AG09309 (cell line): ENCODE data around the gene OR11H7.

ENCODE experiments used
- DNase-seq: peaks from one replicate; pipeline ENCODE4 v3.0.0-alpha.2; 2010; ENCODE audit warnings: low read depth
- H3K4me3 ChIP-seq: 2 replicates; pipeline ENCODE4 v1.5.1; 2011; ENCODE audit warnings: mild to moderate bottlenecking, low read depth, low read length, moderate library complexity; ENCODE audit not compliant: control insufficient read depth
- CTCF ChIP-seq: IDR thresholded peaks from 2 replicates; pipeline ENCODE4 v1.5.1; 2011; ENCODE audit warnings: mild to moderate bottlenecking, low read depth, low read length, inconsistent platforms; ENCODE audit not compliant: insufficient read depth, control insufficient read depth; ENCODE audit errors: missing control alignments

The OR11H7 gene

GRCh38 chr14:20228681-20229080, at the start of gene OR11H7:
TSS of gene OR11H7 (plus strand) at chr14:20228981.
- TF ChIP-seq CTCF = no peak
- no peak for DNase-seq
- no peak within 1 kb of the TSS for H3K4me3 ChIP-seq

GRCh38 chr14:20179218-20179617, 49.6 kb upstream of the OR11H7 start:
- TF ChIP-seq CTCF = no peak

GRCh38 chr14:20179880-20180279, 48.9 kb upstream of the OR11H7 start:
- TF ChIP-seq CTCF = no peak
- DNase-seq = no peak
- no peak overlapping the region for H3K4me3 ChIP-seq

More at GRCh38 chr14:20179218-20179617, 49.6 kb upstream of the OR11H7 start:
- DNase-seq = no peak
- no peak overlapping the region for H3K4me3 ChIP-seq

GRCh38 chr14:20180486-20180885, 48.3 kb upstream of the OR11H7 start:
- no peak for TF ChIP-seq CTCF
- DNase-seq = no peak
- no peak overlapping the region for H3K4me3 ChIP-seq

GRCh38 chr14:20184181-20184580, 44.6 kb upstream of the OR11H7 start:
- no peak for DNase-seq
- no peak for TF ChIP-seq CTCF
- H3K4me3 ChIP-seq = no peak overlapping the region

- H3K4me3 ChIP-seq = no peak within 1 kb of the TSS
- DNase-seq = no peak
- TF ChIP-seq CTCF = no peak
Observed at GRCh38 chr14:20190596-20190995, 38.2 kb upstream of the OR11H7 start, which contains the start of gene OR11G2. TSS of gene OR11G2 (plus strand) at chr14:20190896. CDS start at chr14:20197438, 6,542 bp downstream.

GRCh38 chr14:20191396-20191795, 37.4 kb upstream of the OR11H7 start:
- no peak for DNase-seq
- TF ChIP-seq CTCF = no peak

More at GRCh38 chr14:20191396-20191795, 37.4 kb upstream of the OR11H7 start:
- no peak overlapping the region for H3K4me3 ChIP-seq
